HCT116 (cell line): ENCODE results near the gene NEURL4. TPM values are rescaled to one million over a fixed set of nuclear protein-coding genes. Genes with fewer than 3 reads are reported as not detected.

ENCODE experiments used
- ATAC-seq: fragments of 200-7000 bp; cut with Tn5 transposase; 2 replicates; pipeline ENCODE4 v1.9.1; 2020; ENCODE audit warnings: mild to moderate bottlenecking, moderate library complexity
- BruUV-seq: library from RNA; stranded (reverse); fragments of 400-500 nt; replicated peaks from 2 replicates; lab custom pipeline; 2021; lab: Mats Ljungman, UMichigan
- CTCF ChIA-PET: fragments of 300-600 bp; sonication (Branson Sonifier 250); formaldehyde crosslinking; loops from one replicate; lab custom pipeline; 2021; ENCODE audit warnings: antibody characterized with exemption; lab: Charles Lee
- POLR2A ChIA-PET: fragments of 300-600, 350-600 bp; sonication (Branson Sonifier 250); formaldehyde crosslinking; loops from one replicate; lab custom pipeline; 2021; ENCODE audit warnings: antibody characterized with exemption; lab: Charles Lee
- RAD21 ChIA-PET, 2 experiments: fragments of 300-600 bp; sonication (Branson Sonifier 250); formaldehyde crosslinking; loops; one replicate each; lab custom pipeline; 2023; ENCODE audit warnings: low total read pairs in 2 of 2; ENCODE audit not compliant: uncharacterized antibody in 2 of 2, unreplicated experiment in 2 of 2, low non-redundant PET in 1 of 2; lab: Charles Lee
- DNase-seq: peaks from one replicate; pipeline ENCODE4 v3.0.0-alpha.2; 2010; ENCODE audit warnings: low read depth, low spot score
- H2AFZ ChIP-seq: fragments of 200-600 bp; shearing (Covaris generic), sonication (generic); 2 replicates; pipeline ENCODE4 v1.6.1; 2017; ENCODE audit warnings: low read depth, mixed run types, mixed read lengths, antibody characterized with exemption, low read length; ENCODE audit not compliant: poor library complexity, severe bottlenecking
- H3K27ac ChIP-seq: 2 replicates; pipeline ENCODE4 v1.5.1; 2012; ENCODE audit warnings: low read depth, low read length
- H3K27me3 ChIP-seq: fragments of 200-600 bp; sonication (generic); 2 replicates; pipeline ENCODE4 v1.6.1; 2016; ENCODE audit warnings: mixed run types, low read length, mixed read lengths; ENCODE audit not compliant: insufficient read depth
- H3K36me3 ChIP-seq, 2 experiments: fragments of 200-500 bp in 1 of 2; fragments of 200-600 bp in 1 of 2; sonication (Bioruptor generic) in 1 of 2; sonication (generic) in 1 of 2; 2 replicates each; pipeline versions ENCODE4 v1.5.1 to v1.6.1; 2014 to 2016; ENCODE audit warnings: low read length in 2 of 2, inconsistent platforms in 1 of 2, mixed read lengths in 1 of 2, mixed run types in 1 of 2; ENCODE audit not compliant: insufficient read depth in 2 of 2, control insufficient read depth in 1 of 2
- H3K4me1 ChIP-seq, 2 experiments: fragments of 200-600 bp in 1 of 2; sonication (generic) in 1 of 2; 2 replicates each; pipeline versions ENCODE4 v1.5.1 to v1.6.1; 2012 to 2017; ENCODE audit warnings: low read length in 2 of 2, inconsistent platforms in 1 of 2, mild to moderate bottlenecking in 1 of 2, mixed read lengths in 1 of 2, mixed run types in 1 of 2, moderate library complexity in 1 of 2; ENCODE audit not compliant: insufficient read depth in 2 of 2, control insufficient read depth in 1 of 2
- H3K4me2 ChIP-seq: fragments of 200-600 bp; sonication (generic); 2 replicates; pipeline ENCODE4 v1.6.1; 2017; ENCODE audit warnings: mixed run types, low read length, mixed read lengths
- H3K4me3 ChIP-seq, 2 experiments: fragments of 200-600 bp in 1 of 2; sonication (generic) in 1 of 2; replicated peaks in 1 of 2; 2 replicates each; pipeline ENCODE4 v1.5.1; 2011 to 2016; ENCODE audit warnings: low read length in 2 of 2, control low read depth in 1 of 2, low read depth in 1 of 2, mild to moderate bottlenecking in 1 of 2, mixed read lengths in 1 of 2, mixed run types in 1 of 2
- H3K79me2 ChIP-seq: fragments of 200-600 bp; sonication (generic); 2 replicates; pipeline ENCODE4 v1.6.1; 2017; ENCODE audit warnings: mild to moderate bottlenecking, mixed run types, low read length, moderate library complexity, mixed read lengths; ENCODE audit not compliant: insufficient read depth
- H3K9ac ChIP-seq: fragments of 200-600 bp; sonication (generic); 2 replicates; pipeline ENCODE4 v1.6.1; 2016; ENCODE audit warnings: low read length, mixed read lengths
- H3K9me2 ChIP-seq: fragments of 200-600 bp; sonication (generic), shearing (Covaris generic); 2 replicates; pipeline ENCODE4 v1.6.1; 2017; ENCODE audit warnings: mixed run types, mild to moderate bottlenecking, moderate library complexity; ENCODE audit not compliant: insufficient read depth
- H3K9me3 ChIP-seq, 2 experiments: fragments of 200-500 bp in 1 of 2; fragments of 200-600 bp in 1 of 2; sonication (Bioruptor generic) in 1 of 2; sonication (generic) in 1 of 2; 2 replicates each; pipeline ENCODE4 v1.6.1; 2014 to 2017; ENCODE audit warnings: low read length in 2 of 2, mixed read lengths in 2 of 2, inconsistent platforms in 1 of 2, low read depth in 1 of 2, mild to moderate bottlenecking in 1 of 2, mixed run types in 1 of 2, moderate library complexity in 1 of 2; ENCODE audit not compliant: control insufficient read depth in 1 of 2, insufficient read depth in 1 of 2
- H4K20me1 ChIP-seq: fragments of 200-600 bp; sonication (generic), shearing (Covaris generic); 2 replicates; pipeline ENCODE4 v1.6.1; 2017; ENCODE audit warnings: mixed run types, mild to moderate bottlenecking, moderate library complexity; ENCODE audit not compliant: insufficient read depth
- CBX3 ChIP-seq: IDR thresholded peaks from 2 replicates; pipeline ENCODE4 v1.6.1; 2012; ENCODE audit warnings: low read depth
- CEBPB ChIP-seq: IDR thresholded peaks from 2 replicates; pipeline ENCODE4 v1.6.1; 2012; ENCODE audit warnings: low read depth
- CTCF ChIP-seq, 3 experiments: fragments of 200-600 bp in 1 of 3; sonication (generic) in 1 of 3; IDR thresholded peaks in 2 of 3; conservative IDR thresholded peaks in 1 of 3; 2 replicates each; pipeline ENCODE4 v1.5.1; 2012 to 2017; ENCODE audit warnings: low read depth in 2 of 3, low read length in 2 of 3, antibody characterized with exemption in 1 of 3, borderline replicate concordance in 1 of 3, control low read depth in 1 of 3, mild to moderate bottlenecking in 1 of 3, mixed read lengths in 1 of 3, mixed run types in 1 of 3, moderate library complexity in 1 of 3; ENCODE audit not compliant: insufficient read depth in 1 of 3
- EGR1 ChIP-seq: IDR thresholded peaks from 2 replicates; pipeline ENCODE4 v1.6.1; 2012; ENCODE audit warnings: low read depth
- ELF1 ChIP-seq: IDR thresholded peaks from 2 replicates; pipeline ENCODE4 v1.6.1; 2012; ENCODE audit warnings: low read depth, borderline replicate concordance
- EZH2 ChIP-seq: fragments of 200-600 bp; sonication (generic); IDR thresholded peaks from 2 replicates; pipeline ENCODE4 v1.6.1; 2017; ENCODE audit warnings: antibody characterized with exemption, mixed run types
- FOSL1 ChIP-seq: IDR thresholded peaks from 2 replicates; pipeline ENCODE4 v1.6.1; 2012; ENCODE audit warnings: low read depth
- JUND ChIP-seq: IDR thresholded peaks from 2 replicates; pipeline ENCODE4 v1.6.1; 2012
- POLR2AphosphoS5 ChIP-seq: IDR thresholded peaks from 2 replicates; pipeline ENCODE4 v1.6.1; 2011; ENCODE audit warnings: mild to moderate bottlenecking, low read depth, low read length, moderate library complexity
- RAD21 ChIP-seq: IDR thresholded peaks from 2 replicates; pipeline ENCODE4 v1.6.1; 2012; ENCODE audit warnings: low read depth, mild to moderate bottlenecking
- SIN3A ChIP-seq: IDR thresholded peaks from 2 replicates; pipeline ENCODE4 v1.6.1; 2012; ENCODE audit warnings: low read depth
- SP1 ChIP-seq: IDR thresholded peaks from 2 replicates; pipeline ENCODE4 v1.6.1; 2012; ENCODE audit warnings: low read depth
- YY1 ChIP-seq: IDR thresholded peaks from 2 replicates; pipeline ENCODE4 v1.6.1; 2011; ENCODE audit warnings: low read length, low read depth, moderate library complexity, mild to moderate bottlenecking; ENCODE audit not compliant: insufficient replicate concordance; ENCODE audit errors: extremely low read depth
- ZBTB33 ChIP-seq: IDR thresholded peaks from 2 replicates; pipeline ENCODE4 v1.6.1; 2011; ENCODE audit warnings: mild to moderate bottlenecking, low read length, moderate library complexity; ENCODE audit not compliant: insufficient replicate concordance; ENCODE audit errors: extremely low read depth
- ZFX ChIP-seq: fragments of 450-650 bp; IDR thresholded peaks from 2 replicates; pipeline ENCODE4 v1.6.1; 2017
- ZNF274 ChIP-seq: fragments of 200-500 bp; sonication (Bioruptor generic); IDR thresholded peaks from 2 replicates; pipeline ENCODE4 v1.6.1; 2014; ENCODE audit warnings: mild to moderate bottlenecking, low read depth, low read length, inconsistent platforms
- intact Hi-C: fragments of 100-400 bp; cut with micrococcal nuclease; formaldehyde crosslinking; loops from 2 replicates; pipeline ENCODE4 v1.10.0; 2022
- total RNA-seq: library from RNA; stranded (reverse); gene quantifications from one replicate; pipeline ENCODE4 v1.2.1, GENCODE V29; 2021; ENCODE audit not compliant: unreplicated experiment

NEURL4 gene
- total RNA-seq, 1 experiment from 2014 or later = 56.9 TPM

- no TSS peak for BruUV-seq
- TF ChIP-seq POLR2AphosphoS5 = no peak
- TF ChIP-seq ZFX = no peak
- no peak for TF ChIP-seq YY1
- no peak for TF ChIP-seq EGR1
- no peak for TF ChIP-seq CTCF (IDR thresholded peaks at IDR 0.05 in 2 of 3, conservative IDR thresholded peaks at IDR 0.05 in 1 of 3; ENCODE audit: borderline replicate concordance in 1 of 3, insufficient read depth in 1 of 3, low read depth in 2 of 3, low read length in 2 of 3)
- no peak for TF ChIP-seq FOSL1
- no peak for TF ChIP-seq SP1
- no peak for TF ChIP-seq JUND
- TF ChIP-seq ZNF274 = no peak
- no peak for TF ChIP-seq ELF1
- TF ChIP-seq CEBPB = no peak
- no peak for TF ChIP-seq SIN3A
- no peak for TF ChIP-seq RAD21
- TF ChIP-seq ZBTB33 = no peak
- TF ChIP-seq CBX3 = no peak
- TF ChIP-seq EZH2 = no peak
- CTCF ChIA-PET = interaction anchor here (0.7 to 1.3 kb wide), 2 partner anchors 17 to 364 kb away, joined by 3 to 6 read pairs; no protein-coding TSS in a partner anchor
These were observed 49.7 kb downstream of the NEURL4 start for GRCh38 chr17:7279448-7279847.

More at GRCh38 chr17:7279448-7279847, 49.7 kb downstream of the NEURL4 start:
- H3K27ac ChIP-seq = no peak overlapping the region
- no peak overlapping the region for H3K4me3 ChIP-seq
- ATAC-seq (no peak), DNase-seq (no peak)
- H2AFZ ChIP-seq = no peak overlapping the region
- H3K9me2 ChIP-seq = no peaks in the 10 kb centered on the region
- RAD21 ChIA-PET = no interaction called here
- H4K20me1 ChIP-seq = no peaks in the 10 kb centered on the region
- intact Hi-C loops = no loop called here
- peaks cover 13 to 34% of the 10 kb centered on the region in 2 experiments for H3K4me1 ChIP-seq
- H3K9ac ChIP-seq = no peak overlapping the region
- H3K27me3 ChIP-seq = no peaks in the 10 kb centered on the region
- no peaks in the 10 kb centered on the region for H3K79me2 ChIP-seq
- no peaks in the 10 kb centered on the region for H3K36me3 ChIP-seq
- no peaks in the 10 kb centered on the region for H3K9me3 ChIP-seq
- H3K4me2 ChIP-seq = no peak overlapping the region
- POLR2A ChIA-PET = no interaction called here
